Endodermal cell (in vitro differentiated cells): ENCODE results near the gene LARP4B. TPM values are rescaled to one million over a fixed set of nuclear protein-coding genes. Genes with fewer than 3 reads are reported as not detected.

Experiments used
- DNase-seq: peaks from one replicate; pipeline ENCODE4 v3.0.0-alpha.2; 2017
- H3K27ac ChIP-seq: 2 replicates; pipeline ENCODE4 v1.5.1; 2013; ENCODE audit warnings: mild to moderate bottlenecking, low read depth, low read length, moderate library complexity
- H3K27me3 ChIP-seq: 2 replicates; pipeline ENCODE4 v1.6.1; 2013; ENCODE audit warnings: mild to moderate bottlenecking, low read length, moderate library complexity; ENCODE audit not compliant: insufficient read depth, control insufficient read depth, poor library complexity, severe bottlenecking
- H3K36me3 ChIP-seq: 2 replicates; pipeline ENCODE4 v1.7.0; 2013; ENCODE audit warnings: mild to moderate bottlenecking, low read length, moderate library complexity; ENCODE audit not compliant: control insufficient read depth, insufficient read depth
- H3K4me1 ChIP-seq: one replicate; pipeline ENCODE4 v1.7.0; 2013; ENCODE audit warnings: low read length; ENCODE audit not compliant: control insufficient read depth, insufficient read depth
- H3K4me3 ChIP-seq: 2 replicates; pipeline ENCODE4 v1.5.1; 2013; ENCODE audit warnings: mild to moderate bottlenecking, low read length, moderate library complexity
- H3K9ac ChIP-seq: 2 replicates; pipeline ENCODE4 v1.6.1; 2013; ENCODE audit warnings: mild to moderate bottlenecking, low read length, moderate library complexity; ENCODE audit not compliant: poor library complexity, severe bottlenecking; ENCODE audit errors: extremely low read depth
- H3K9me3 ChIP-seq: 2 replicates; pipeline ENCODE4 v1.6.1; 2013; ENCODE audit warnings: mild to moderate bottlenecking, low read length, moderate library complexity; ENCODE audit not compliant: control insufficient read depth
- H3K27ac Mint-ChIP-seq: 2 replicates; pipeline ENCODE4 v1.8.0; 2020; ENCODE audit warnings: mixed read lengths
- H3K27me3 Mint-ChIP-seq: 2 replicates; pipeline ENCODE4 v1.8.0; 2021; ENCODE audit warnings: mild to moderate bottlenecking, mixed read lengths; ENCODE audit not compliant: insufficient read depth
- H3K36me3 Mint-ChIP-seq: 2 replicates; pipeline ENCODE4 v1.8.0; 2020; ENCODE audit warnings: low read depth, mixed read lengths
- H3K4me1 Mint-ChIP-seq: 2 replicates; pipeline ENCODE4 v1.8.0; 2020; ENCODE audit warnings: mixed read lengths
- H3K4me3 Mint-ChIP-seq: 2 replicates; pipeline ENCODE4 v1.8.0; 2020; ENCODE audit warnings: mild to moderate bottlenecking, moderate library complexity, mixed read lengths
- H3K9me3 Mint-ChIP-seq: 2 replicates; pipeline ENCODE4 v1.8.0; 2020; ENCODE audit warnings: mild to moderate bottlenecking, mixed read lengths
- CTCF ChIP-seq: fragments of 200-600 bp; sonication (generic); conservative IDR thresholded peaks from 2 replicates; pipeline ENCODE4 v1.5.0; 2021; ENCODE audit warnings: antibody characterized with exemption, mild to moderate bottlenecking
- WGBS, 2 experiments: methylation state at CpG; one replicate each; pipeline versions ENCODE4 v1.1.5 to v1.1.7; 2013; ENCODE audit warnings: missing lambda C conversion rate in 2 of 2, mixed read lengths in 1 of 2; ENCODE audit not compliant: insufficient coverage in 1 of 2, insufficient read length in 1 of 2; 5-methylcytosine and 5-hydroxymethylcytosine counted together
- total RNA-seq, 2 donors: library from RNA; stranded (reverse); fragmentation: NEBNext Ultra II Directional in 1 of 2; extraction: Animal tissue kit (Norgen Biotek cat#: 25700) in 1 of 2; gene quantifications; 2 replicates in 1 of 2; 3 replicates in 1 of 2; pipeline ENCODE4 v1.2.1, GENCODE V29; 2021

LARP4B gene
- total RNA-seq, 2 donors from 2014 or later = 94.1 to 94.3 TPM

GRCh38 chr10:797179-797578 is 134.3 kb downstream of the LARP4B start:
- Mint-ChIP-seq H3K9me3 (peaks cover 57% of the 10 kb centered on the region), H3K27ac (no peak overlapping the region), H3K4me1 (no peaks in the 10 kb centered on the region), H3K36me3 (peaks cover 49% of the 10 kb centered on the region), H3K27me3 (no peaks in the 10 kb centered on the region), H3K4me3 (no peak overlapping the region)
- peak; percentile 29 for DNase-seq
- WGBS, 2 experiments = 89% methylated on average over 1 of the region's 1 CpG; no CpG with 5 or more reads in 1 of the 2 experiments
- no peak overlapping the region for H3K27ac ChIP-seq
- H3K4me1 ChIP-seq = no peaks in the 10 kb centered on the region
- H3K9me3 ChIP-seq = peaks cover 48% of the 10 kb centered on the region
- peaks cover 4% of the 10 kb centered on the region for H3K36me3 ChIP-seq
- H3K27me3 ChIP-seq = no peaks in the 10 kb centered on the region
- no peak for TF ChIP-seq CTCF
- peak overlapping the region; percentile 69 for H3K4me3 ChIP-seq
- no peak overlapping the region for H3K9ac ChIP-seq

DNA sequence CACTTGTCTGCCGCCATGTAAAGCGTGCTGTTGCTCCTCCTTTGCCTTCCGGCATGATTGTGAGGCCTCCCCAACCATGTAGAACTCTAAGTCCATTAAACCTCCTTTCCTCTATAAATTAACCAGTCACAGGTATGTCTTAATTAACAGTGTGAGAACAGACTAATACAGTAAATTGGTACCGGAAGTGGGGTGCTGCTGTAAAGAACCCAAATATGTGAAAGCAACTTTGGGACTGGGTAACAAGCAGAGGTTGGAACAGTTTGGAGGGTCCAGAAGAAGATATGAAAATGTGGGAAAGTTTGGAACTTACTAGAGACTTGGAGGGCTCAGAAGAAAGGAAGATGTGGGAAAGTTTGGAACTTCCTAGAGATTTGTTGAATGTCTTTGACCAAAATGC is 135.3 kb downstream of the LARP4B start:
- Mint-ChIP-seq H3K9me3 (peaks cover 54% of the 10 kb centered on the region), H3K4me3 (no peak overlapping the region), H3K27me3 (no peaks in the 10 kb centered on the region), H3K27ac (no peak overlapping the region), H3K4me1 (no peaks in the 10 kb centered on the region), H3K36me3 (peaks cover 52% of the 10 kb centered on the region)
- Histone ChIP-seq H3K4me3 (peak overlapping the region; percentile 69), H3K4me1 (no peaks in the 10 kb centered on the region), H3K36me3 (peaks cover 4% of the 10 kb centered on the region), H3K27ac (no peak overlapping the region), H3K9ac (no peak overlapping the region), H3K27me3 (no peaks in the 10 kb centered on the region), H3K9me3 (peaks cover 48% of the 10 kb centered on the region)
- peak; percentile 17 for DNase-seq
- 65 to 70% methylated on average over 4 of the region's 4 CpGs for WGBS, 2 experiments
- no peak for TF ChIP-seq CTCF

DNA sequence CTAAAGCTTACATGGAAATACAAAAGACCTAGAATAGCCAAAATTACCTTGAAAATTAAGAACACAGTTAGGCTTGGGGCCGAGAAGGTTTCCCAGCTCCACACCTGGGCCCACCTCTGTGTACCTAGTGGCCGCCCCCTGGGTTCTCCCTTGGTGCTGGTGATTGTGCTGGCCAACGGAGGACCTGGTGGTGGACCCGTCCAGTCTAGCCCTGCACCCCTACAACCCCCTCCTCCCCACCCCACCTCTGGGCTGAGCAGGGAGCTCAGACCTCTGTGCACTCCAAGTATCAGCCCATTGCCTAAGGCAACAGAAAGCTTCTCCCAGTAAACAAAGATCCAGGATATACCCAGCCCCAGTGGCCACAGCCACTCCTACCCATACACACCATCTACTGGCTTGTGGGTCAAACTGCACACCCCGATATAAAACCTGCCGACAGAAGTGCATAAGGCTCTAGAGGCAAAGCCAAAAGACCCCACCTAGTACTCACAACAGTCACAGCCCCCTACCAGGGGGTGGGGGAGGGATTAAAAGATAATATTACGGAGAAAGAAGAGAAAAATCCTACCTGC is 137.0 kb downstream of the LARP4B start:
- Histone ChIP-seq H3K9ac (no peak overlapping the region), H3K4me3 (no peak overlapping the region), H3K4me1 (no peaks in the 10 kb centered on the region), H3K27me3 (no peaks in the 10 kb centered on the region), H3K9me3 (peaks cover 43% of the 10 kb centered on the region), H3K27ac (no peak overlapping the region), H3K36me3 (peaks cover 4% of the 10 kb centered on the region)
- Mint-ChIP-seq H3K4me1 (no peaks in the 10 kb centered on the region), H3K27ac (no peak overlapping the region), H3K9me3 (peaks cover 44% of the 10 kb centered on the region), H3K4me3 (no peak overlapping the region), H3K36me3 (peaks cover 43% of the 10 kb centered on the region), H3K27me3 (no peaks in the 10 kb centered on the region)
- DNase-seq = peak; percentile 65
- WGBS, 2 experiments = 97 to 100% methylated on average over 2 to 6 of the region's 7 CpGs
- peak; percentile 63 for TF ChIP-seq CTCF
